HG03196 (cell line): ENCODE results near the gene ROPN1B.

Experiments used
- ATAC-seq: cut with Tn5 transposase; IDR thresholded peaks from one replicate; pipeline ENCODE4 v1.9.1; 2021; ENCODE audit not compliant: unreplicated experiment

Gene ROPN1B

DNA sequence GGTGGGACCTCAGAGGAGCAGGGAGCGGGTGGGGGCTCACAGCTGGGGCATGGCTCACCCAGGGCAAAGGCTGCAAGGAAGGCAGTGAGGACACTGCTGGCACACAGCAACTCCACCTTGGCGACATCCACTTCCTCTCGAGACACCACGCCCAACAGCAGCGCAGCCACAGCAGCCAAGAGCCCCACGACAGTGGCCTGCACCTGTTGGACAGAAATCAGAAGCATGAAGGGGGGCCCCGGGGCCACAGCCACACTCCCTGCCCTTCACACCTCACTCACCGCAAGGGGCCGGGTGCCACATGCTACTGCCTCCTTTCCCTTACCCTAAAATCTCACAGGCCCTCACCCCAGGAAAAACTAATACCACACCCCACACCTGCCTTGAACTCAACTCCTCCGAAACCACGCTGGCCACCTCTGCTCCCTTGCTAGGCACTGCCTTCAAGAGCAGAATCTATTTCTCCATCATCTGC is 57.3 kb downstream of the ROPN1B start:
- ATAC-seq: no peak

DNA sequence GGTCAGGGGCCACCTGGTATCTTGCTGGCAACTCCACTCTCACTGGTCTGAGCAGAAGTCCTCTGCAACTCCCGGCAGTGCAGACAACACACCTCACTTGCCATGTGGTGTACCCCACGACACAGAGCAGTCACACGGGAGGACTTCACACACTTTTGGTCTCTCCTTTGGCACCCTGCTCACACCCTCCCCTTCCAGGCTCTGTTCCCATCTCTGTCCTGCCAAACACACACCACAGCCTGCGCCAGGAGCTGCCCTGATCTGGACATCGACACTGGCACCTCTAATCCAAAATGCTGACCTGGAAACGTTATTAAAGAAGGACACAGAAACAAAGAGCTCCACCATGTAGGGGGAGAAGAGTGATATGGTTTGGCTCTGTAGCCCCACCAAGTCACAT is 57.8 kb downstream of the ROPN1B start:
- no peak for ATAC-seq

DNA sequence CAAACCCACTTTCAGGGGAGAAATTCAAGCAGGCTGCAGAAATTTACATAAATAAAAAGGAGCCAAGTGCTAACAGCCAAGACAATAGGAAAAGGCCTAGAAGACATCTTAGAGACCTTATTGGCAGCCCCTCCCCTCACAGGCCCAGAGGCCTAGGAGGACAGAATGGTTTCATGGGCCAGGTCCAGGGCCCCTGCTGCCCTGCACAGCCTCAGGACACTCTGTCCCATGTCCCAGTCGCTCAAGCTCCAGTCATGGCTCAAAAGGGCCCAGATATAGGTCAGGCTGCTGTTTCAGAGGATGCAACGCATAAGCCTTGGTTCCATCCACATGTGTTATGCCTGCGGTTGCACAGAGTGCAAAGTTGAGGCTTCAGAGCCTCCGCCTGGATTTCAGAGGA is 59.1 kb downstream of the ROPN1B start:
- no peak for ATAC-seq

DNA sequence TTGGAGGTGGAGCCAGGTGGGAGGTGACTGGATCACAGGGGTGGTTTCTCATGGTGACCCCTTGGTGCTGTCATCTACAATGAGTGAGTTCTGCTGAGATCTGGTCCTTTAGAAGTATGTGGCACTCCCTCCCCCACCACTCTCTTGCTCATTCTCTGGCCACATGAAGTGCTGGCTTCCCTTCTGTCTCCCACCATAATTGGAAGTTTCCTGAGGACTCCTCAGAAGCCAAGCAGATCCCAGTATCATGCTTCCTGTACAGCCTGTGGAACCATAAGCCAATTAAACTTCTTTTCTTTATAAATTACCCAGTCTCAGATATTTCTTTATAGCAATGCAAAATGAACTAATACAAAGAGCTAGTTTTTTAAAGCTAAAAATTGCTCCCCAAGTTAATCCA is 60.3 kb downstream of the ROPN1B start:
- ATAC-seq: no peak

DNA sequence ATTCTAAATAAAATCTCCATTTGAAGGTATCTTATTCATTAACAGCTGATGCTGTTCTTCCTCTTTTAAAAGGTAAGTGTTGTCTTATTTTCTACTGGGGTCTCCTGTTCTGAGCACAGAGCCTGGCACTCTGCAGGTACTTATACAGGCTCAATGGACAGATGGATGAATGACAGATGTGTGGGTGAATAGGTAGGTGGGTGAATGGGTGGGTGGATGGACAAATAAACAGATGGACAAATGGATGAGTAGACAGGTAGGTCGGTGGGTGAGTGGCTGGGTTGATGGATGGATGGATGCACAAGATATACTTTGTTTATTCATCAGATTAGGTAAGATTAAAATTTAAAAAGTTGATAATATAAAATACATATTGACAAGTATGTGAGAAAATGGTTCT is 61.5 kb downstream of the ROPN1B start:
- ATAC-seq: no peak

DNA sequence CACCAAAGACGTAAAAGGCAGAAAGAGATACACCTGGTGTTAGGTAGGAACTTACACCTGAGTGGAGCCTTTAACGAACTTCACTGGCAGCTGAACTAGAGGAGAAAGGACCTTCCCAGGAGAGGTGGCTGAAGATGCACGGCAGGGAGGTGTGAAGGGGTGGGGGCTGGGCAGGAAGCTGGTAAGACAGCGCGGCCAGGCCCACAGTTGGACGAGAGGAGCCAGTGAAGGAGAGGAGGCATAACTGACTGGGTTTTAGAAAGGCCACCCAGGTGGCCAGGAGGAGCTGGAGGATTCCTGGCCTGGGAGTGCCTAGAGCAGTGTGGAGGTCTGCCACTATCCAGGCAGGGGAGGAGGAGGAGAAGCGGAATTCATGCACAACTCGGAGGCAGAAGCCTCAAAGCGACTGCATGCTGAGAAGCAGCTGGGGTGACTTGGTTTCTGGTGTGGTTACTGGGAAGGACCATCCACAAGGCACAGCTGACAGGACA is 63.0 kb downstream of the ROPN1B start:
- ATAC-seq: no peak
